ENCODE data around the gene VAPB.

DNA sequence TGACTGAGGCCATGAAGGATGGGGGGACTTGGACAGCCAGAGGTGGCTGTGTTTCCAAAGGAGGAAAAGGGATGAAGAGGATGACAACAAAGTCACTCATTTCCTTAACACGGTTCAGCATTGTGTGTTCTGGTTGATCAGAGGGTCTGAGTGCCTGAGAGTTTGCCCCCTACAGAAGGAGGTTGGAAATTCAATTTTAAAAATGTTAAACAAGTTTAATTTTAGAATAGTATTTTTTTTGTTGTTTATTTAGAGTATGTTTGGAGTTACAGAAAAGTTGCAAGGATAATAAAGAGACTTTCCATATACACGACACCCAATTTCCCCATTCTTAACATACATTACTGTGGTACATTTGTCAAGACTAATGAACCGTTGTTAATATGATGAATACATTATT, 10.3 kb upstream of the VAPB start:
- TF ChIP-seq POLR2A (IDR thresholded peaks at IDR 0.05; ENCODE audit: low read length) (no peak), GATA1 (IDR thresholded peaks at IDR 0.05; ENCODE audit: low read depth, low read length) (no peak)

Data from erythroblast (primary cell).